Tongue (tissue), 2 donors: Measurements from ENCODE around the gene NWD2. TPM values are rescaled to one million over a fixed set of nuclear protein-coding genes. Genes with fewer than 3 reads are reported as not detected.
"Not testable (repeated sequence)": the region's sequence is repeated elsewhere in the genome, so short reads cannot be mapped to it uniquely, and the experiment has no call there.

Experiments
- DNase-seq: peaks from one replicate; pipeline ENCODE4 v3.0.0-alpha.2; 2015
- total RNA-seq: library from RNA; depleted of rRNA; stranded (reverse); fragments of >200 nt; gene quantifications from one replicate; pipeline ENCODE4 v1.2.3, GENCODE V29; 2014

NWD2 gene
- total RNA-seq, 1 donor from 2014 or later: 0.41 TPM

DNA sequence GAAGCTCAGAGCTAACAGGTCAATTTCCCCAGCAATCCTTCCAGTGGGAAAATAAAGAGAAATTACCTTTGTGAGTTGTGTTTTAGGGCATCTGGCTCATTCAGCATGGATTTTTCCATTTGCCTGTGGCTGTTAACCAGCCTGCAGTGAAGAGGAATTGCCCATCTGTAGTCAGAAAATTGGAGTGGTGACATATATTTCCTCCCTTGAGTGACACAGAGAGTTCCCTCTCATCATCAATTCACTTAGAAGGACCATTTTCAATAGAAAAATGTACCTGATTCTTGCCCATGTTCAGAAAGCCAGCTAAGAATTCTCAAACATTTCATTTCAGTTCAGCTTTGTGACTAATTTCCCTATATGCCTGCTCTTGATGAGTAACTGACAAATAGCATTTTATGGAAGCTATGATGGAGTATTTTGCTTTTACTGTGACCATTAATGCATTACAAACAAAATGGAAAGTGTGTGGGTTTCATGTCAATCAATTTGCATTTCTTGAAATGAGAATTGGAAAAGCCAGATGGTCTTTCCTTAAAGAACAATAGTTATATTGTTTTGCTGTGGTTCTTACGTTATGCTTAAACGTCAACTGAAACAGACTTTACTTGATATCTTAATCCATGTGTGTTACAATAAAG lies 155.8 kb downstream of the NWD2 start:
- DNase-seq: peak; percentile 10

DNA sequence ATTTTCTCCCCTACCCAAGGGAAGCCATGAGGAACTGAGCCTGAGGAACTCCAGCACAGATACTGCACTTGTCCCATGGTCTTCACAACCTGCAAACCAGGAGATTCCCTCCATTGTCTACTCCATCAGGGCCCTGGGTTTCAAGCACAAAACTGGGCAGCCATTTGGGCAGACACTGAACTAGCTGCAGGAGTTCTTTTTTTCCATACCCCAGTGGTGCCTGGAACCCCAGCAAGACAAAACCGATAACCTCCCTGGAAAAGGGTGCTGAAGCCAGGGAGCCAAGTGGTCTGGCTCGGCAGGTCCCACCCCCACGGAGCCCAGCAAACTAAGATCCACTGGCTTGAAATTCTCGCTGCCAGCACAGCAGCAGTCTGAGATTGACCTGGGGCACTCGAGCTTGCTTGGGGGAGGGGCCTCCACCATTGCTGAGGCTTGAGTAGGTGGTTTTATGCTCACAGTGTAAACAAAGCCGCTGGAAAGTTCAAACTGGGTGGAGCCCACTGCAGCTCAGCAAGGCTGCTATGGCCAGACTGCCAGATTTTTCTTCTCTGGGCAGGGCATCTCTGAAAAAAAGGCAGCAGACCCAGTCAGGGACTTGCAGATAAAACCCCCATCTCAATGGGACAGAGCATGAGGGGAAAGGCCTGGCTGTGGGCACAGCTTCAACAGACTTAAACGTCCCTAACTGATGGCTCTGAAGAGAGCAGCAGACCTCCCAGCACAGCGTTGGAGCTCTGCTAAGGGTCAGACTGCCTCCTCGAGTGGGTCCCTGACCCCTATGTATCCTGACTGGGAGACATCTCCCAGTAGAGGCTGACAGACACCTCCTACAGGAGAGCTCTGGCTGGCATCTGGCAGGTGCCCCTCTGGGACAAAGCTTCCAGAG lies 163.6 kb downstream of the NWD2 start:
- not testable (repeated sequence) for DNase-seq

DNA sequence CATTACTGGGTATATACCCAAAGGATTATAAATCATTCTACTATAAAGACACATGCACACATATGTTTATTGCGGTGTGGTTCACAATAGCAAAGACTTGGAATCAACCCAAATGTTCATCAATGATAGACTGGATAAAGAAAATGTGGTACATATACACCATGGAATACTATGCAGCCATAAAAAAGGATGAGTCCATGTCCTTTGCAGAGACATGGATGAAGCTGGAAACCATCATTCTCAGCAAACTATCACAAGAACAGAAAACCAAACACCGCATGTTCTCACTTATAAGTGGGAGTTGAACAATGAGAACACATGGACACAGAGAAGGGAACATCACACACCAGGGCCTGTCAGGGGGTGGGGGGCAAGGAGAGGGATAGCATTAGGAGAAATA lies 169.1 kb downstream of the NWD2 start:
- not testable (repeated sequence) for DNase-seq

DNA sequence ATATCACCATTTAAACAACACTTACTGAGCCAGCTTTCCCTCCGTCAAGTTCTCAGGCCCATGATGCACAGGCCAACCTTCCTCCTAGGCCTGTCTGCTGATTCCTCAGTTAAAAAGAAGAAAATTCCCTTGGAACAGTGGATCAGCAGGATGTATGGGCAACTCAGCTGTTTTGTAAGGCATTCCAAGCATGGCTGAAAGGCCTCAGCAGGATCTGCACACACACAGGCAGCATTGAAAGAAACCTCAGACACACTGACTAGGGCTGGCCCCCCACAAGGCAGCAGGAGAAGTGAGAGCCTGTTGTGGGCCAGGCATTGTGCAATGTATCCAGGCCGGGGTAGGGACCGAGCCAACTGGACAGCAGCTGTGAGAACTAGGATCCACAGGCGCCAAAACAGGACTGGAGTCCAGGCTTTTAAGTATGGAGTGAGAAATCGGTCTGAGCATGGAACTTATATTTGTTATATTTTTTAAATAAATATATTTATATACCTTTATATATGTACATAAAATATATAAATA lies 171.4 kb downstream of the NWD2 start:
- no peak for DNase-seq

DNA sequence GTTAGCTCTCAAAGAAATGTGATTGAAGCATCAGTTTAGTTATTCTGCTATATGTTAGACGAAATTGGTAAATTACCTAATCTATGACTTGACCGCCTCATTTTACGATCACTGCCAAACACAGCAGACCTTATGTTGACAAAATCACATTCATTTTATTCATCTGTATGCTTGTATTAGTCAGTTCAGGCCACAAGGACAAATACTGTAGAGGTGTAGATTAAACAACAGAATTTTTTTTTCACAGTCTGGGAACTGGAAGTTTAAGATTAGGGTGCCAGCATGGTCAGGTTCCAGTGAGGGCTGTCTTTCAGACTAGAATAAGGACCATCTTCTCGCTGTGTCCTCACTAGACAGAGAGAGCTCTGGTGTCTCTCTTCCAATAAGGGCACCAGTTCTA lies 177.1 kb downstream of the NWD2 start:
- DNase-seq: no peak

DNA sequence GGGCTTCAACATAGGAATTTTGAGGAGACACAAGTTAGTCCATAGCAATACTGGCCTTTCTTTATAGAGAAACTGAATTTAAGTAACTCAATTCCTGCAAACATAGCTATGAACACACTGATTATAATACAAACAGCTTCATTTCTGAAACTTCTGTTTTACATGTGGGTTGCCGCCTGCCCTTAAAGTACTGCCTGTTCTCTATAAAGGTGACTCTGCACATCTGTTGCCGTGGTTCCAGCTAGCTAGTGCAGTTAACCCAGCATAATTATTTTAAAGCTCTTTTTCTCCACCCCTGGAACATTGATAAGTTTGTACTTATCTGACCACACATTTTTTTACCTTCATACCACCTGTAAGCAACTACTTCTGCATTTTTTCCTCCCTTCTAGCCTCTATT lies 177.6 kb downstream of the NWD2 start:
- no peak for DNase-seq

DNA sequence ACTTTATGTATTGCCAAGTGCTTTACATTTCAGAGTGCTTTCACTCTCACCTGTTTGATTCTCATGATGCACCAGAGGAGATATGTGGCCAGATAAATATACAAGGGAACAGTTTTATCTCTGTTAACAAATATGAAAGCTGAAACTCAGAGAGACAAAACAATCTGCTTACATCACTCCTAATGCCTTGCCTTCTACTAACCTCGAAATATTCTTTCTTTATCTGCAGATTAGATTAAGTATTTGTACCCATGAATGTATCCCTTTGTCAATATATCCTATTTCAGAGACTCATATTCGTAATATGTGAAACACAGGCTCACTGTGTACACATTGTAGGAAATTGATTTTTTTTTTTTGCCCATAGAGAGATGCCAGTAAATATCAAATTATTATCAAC lies 178.1 kb downstream of the NWD2 start:
- no peak for DNase-seq

DNA sequence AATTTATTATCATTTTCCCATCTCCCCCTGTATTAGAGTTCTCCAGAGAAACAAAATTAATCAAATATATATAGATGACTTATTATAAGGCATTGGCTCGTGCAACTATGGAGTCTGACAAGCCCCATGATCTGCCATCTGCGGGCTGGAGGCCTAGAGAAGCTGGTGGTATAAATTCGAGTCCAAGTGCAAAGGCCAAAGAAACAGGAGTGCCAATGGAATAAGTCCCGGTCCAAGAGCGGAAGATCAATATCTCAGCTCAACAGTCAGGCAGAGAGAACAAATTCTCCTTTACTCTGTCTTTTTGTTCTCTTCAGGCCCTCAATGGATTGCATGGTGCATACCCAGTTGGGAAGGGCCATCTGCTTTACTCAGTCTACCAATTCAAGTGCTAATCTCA lies 178.8 kb downstream of the NWD2 start:
- no peak for DNase-seq

DNA sequence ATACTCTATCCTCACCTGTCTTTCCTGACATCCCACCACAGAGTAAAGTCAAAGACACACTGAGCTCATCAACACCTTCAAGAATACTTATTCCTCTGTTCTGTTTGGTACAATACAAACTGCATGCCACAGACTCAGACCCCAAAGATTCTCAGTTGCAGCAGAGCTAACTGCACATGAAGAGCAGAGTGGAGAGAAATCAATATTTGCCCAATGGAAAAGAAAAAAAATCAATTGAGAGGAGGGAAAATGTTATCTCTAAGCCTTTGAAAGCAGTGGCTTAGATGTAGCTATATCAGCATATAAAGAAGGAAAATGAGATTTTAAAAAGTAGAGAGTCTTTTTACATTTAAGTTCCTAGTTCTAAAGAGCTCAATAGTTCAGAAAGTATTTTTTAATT lies 180.2 kb downstream of the NWD2 start:
- no peak for DNase-seq

DNA sequence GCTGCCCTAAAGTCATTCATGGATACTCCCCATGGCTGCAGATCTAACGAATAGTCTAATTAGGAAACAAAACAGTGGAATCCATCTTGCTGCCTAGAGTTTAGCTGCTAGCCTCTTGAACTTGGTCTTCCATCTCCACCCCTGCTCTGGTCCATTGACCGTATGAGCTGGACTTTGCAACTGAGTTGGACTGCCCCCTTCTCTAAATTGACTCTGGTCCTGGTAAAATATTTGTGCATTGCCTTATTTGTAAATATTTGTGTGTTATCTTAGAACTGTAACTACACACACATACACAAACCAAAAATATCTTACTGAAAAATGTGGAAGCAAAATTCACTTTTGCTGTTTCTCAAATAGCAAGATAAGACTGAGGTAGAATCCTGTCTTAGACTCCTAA lies 181.3 kb downstream of the NWD2 start:
- DNase-seq: no peak

DNA sequence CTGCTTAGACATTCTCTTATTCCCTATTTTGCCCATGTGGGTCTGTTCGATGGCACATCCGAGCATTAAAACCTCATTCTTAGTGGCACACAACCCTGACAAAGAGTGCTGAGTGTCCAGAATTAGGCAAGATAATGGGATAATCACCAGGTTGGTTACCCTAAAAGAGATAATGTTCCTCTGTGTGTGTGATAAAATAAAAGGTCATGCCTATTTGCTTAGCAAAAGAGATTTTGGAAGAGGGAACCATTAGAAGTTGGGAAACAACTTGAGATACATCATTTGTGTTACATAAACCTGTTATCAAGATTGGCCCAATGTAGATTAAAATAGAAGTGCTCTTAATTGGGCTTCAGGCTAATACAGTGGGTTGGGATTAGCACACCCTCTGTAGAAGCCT lies 182.7 kb downstream of the NWD2 start:
- no peak for DNase-seq

DNA sequence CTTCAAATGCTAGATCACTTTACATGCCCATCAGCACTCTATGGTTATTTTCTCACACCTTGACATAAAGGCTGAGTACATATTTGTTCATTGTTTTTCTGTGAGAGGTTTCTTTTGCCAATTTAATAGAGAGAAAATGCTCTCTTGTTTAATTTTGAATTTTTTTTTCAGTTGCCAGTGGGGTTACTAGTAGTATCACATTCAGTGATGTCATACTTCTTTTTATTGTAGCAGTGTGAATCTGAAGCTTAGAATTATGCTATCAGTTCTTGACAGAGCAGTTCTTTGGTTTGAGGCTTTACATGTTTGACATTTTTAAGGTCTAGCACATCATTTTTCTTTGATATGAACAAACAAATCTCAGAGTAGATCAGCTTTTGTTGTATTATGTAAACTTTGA lies 185.4 kb downstream of the NWD2 start:
- no peak for DNase-seq

DNA sequence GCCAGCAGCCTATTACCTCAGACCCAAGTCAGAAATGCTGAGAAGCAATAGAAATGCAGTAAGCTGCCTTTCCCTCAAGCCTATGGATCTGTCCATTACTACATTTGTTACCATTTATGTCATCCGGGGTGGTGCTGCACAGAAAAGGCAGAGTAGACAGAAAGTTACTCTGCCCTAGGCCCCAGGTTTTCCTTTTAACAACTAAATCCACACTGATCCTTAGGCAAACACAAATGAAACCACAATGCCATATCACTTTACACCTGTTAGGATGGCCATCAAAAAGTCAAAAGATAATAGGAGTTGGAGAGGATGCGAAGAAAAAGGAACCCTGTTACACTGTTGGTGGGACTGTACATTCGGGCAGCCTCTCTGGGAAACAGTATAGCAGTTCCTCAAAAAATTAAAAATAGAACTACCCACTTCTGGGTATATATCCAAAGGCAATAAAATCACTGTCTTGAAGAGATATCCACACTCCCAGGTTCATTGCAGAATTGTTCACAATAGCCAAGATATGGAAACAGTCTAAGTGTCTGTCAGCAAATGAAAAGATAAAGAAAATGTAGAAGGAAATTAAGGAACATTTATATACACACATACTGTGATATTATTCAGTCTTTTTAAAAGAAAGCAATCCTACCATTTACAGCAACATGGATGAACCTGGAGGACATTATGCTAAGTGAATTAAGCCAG lies 186.3 kb downstream of the NWD2 start:
- DNase-seq: no peak

DNA sequence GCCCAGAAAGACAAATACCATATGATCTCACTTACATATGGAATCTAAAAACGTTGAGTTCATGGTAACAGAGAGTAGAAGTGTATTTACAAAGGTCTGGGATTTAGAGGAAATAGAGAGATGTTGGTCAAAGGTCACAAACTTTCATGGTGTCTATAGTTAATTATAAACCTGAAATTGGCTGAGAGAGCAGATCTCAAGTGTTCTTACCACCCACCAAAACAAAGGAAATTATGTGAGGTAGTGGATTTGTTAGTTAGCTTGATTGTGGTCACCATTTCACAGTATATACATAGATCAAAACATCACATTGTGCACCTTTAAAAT lies 186.8 kb downstream of the NWD2 start:
- no peak for DNase-seq

DNA sequence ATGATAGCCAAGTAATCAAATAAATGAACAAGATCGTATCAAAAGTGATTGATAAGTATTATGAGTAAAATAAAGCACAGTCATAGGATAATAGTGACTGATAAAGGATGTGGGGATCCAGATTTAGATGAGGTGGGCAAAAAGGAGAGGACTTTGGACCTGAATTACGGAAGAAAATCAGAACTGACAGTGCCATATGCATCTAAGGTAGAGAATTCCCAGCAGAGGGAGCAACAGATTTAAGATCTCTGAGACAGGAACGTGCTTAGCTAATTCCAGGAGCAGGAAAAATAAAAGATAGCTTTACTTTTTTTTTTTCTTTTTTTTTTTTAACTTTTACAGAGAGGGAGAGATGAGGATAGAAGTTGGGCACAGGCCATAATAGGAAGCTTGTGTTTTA lies 189.9 kb downstream of the NWD2 start:
- peak; percentile 9 for DNase-seq

DNA sequence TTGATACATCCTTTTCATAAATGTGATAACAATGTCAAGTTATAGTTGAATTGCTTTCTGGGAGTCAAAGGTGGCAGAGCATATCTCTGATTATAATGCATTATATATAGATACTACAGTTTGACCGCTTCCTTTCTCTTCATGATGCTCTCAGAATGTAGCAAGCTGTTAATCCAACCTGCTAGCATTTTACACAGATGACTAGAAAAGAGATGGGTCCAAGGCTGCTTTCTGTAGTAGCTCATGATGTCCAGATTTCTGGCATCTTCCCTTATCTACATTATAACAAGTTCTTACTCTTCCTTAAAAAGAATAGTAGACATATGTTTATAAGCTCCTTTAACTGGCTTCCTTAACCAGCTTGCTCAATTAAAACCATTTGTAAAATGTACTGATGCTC lies 192.0 kb downstream of the NWD2 start:
- no peak for DNase-seq

DNA sequence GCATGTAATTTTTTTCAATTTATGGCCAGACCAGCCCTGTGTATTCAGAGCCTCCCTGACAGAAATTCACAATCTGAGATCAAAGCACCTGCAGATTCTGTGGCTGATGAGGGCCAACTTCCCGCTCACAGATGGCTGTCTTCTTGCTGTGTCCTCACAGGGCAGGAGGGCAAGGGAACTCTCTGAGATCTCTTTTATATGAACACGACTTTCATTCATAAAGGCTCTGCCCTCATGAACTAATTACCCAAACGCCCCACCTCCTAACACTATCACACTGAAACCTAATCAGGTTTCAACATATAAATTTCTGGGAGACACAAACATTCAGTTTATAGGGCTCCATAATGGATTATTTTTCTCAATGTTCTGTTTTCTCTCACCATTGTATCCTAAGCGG lies 192.6 kb downstream of the NWD2 start:
- DNase-seq: no peak

DNA sequence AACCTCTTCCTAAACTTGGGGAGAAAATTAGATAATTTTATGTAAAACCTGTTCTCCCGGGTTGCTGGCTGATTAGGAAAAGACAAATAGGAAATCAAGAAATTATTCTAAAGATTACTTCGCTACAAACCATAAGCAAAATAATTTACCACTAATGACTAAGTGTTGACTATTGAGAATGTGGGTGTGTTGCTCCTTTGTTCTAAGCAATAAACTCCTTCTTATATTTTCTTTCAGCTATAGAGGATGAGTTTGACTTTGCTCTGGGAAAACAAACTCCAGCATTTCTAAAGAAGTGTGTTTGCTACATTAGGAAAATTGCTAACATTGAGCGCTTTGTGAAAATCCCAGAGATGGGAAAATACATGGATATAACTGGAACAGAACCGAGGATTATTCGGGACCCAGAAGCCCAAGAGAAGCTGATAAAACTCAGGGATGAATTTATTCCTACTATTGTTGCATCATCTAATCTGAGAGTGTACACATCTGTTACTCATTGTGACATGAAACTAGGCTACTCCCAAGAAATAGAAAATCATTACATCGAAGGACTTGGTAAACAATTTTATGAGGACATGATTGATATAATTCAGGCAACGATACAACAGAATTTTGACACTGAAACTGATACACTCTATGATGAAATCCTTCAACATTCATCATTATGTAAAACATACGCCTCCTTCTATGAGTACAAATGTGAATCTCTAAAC lies 194.2 kb downstream of the NWD2 start:
- DNase-seq: no peak

DNA sequence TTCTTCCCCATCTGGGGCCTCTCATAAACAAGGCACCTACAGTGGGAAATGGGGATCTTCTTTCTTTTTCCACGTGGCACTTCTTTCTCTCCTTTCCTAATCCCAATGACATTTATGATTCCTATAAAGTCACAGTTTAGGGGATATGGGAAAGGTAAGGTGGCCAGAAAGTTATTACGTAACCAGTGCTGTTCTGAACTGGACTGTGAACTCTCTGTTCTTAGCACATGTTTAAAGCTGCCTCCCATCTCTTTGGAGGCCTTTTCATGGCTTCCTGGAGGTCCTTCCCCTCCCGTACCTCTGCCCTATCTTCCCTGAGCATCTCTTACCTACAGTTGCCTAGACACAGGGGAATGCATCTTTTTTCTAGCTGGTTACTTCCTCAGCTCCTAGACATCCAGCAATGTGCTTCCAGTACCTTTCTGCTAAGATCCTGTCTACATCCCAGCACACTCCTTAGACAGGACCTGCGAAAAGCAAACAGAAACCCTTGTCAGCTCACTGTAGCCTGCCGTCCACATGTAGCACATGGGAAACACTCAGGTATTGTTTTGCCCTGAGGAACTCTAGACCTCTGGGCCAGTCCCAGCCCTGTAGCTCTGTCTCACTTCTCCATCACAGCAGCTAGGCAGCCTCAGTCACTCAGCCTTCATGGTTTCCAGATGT lies 195.4 kb downstream of the NWD2 start:
- DNase-seq: no peak

DNA sequence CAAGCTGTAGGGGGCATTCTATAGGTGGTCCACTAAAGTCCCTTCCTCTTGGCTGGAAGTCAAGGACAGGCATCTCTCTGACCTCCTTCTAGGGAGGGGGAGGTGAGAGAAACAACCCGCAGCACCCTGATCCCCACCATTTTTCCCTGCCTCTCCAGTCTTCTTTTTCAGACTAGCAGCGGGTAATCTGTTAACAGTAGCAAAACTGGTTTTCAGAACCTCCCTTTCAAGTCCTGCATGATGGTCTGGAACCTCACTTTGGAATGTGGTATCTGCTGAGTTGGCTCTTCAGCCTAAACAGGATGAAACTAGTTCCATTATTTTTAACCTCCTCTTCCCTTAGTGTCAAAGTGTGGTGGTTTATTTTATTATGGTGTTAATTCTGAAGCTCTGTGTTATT lies 196.0 kb downstream of the NWD2 start:
- no peak for DNase-seq

DNA sequence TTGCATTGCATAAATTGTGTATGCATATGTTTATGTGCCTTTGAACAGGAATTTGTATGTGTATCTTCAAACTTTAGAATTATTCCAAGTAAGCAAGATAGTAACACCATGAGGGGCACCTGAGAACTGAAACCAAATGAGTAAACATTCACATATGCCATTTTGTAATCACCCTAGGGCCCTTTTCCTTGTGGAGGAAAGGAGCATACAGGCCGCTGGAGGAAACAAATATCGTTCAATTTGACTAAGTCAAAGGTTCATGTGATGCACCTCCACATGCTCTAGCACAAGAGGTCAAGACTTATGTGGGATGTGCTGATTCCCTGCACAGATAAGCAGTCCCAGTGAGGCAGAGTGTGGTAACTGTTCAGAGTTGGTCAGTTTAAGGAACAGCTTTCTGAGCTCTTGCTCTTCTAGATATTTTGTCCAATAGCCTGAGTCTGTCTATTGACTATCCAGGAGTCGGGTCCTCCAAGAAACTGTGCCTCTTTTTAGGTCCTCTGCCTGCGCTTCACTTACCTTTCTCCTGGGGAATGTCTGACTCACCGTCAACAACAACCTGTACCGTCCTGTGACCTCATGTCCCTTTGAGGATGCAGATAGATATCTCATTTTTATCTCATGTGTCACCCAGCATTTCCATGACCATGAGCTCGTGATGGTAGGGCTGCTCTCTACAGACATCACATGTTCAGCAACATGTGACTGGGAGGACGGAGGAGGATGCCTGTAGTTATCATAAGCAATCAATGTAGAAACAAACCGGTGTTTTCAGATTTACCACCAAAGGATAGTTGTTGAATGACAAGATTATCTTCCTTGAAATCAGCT lies 196.9 kb downstream of the NWD2 start:
- DNase-seq: no peak
